NB4 (cell line): ENCODE measurements around the gene C1QTNF8.

Experiments
- DNase-seq: peaks from one replicate; pipeline ENCODE4 v3.0.0; 2010; ENCODE audit warnings: low read depth
- H3K4me3 ChIP-seq: one replicate; pipeline ENCODE4 v1.5.1; 2011; ENCODE audit warnings: mild to moderate bottlenecking, low read depth, low read length, moderate library complexity
- MYC ChIP-seq: IDR thresholded peaks from 2 replicates; pipeline ENCODE4 v1.6.1; 2011; ENCODE audit warnings: low read depth, low read length
- POLR2A ChIP-seq: IDR thresholded peaks from 2 replicates; pipeline ENCODE4 v1.6.1; 2011; ENCODE audit warnings: mild to moderate bottlenecking; ENCODE audit not compliant: insufficient read length; ENCODE audit errors: extremely low read depth
- TF ChIP-seq, protein P1 (sequence below): IDR thresholded peaks from one replicate; pipeline ENCODE4 v1.5.1; 2012; ENCODE audit warnings: low read depth, low read length
- TF ChIP-seq, protein P2 (sequence below): IDR thresholded peaks from 2 replicates; pipeline ENCODE4 v1.6.1; 2011; ENCODE audit warnings: low read depth, low read length

The C1QTNF8 gene

DNA sequence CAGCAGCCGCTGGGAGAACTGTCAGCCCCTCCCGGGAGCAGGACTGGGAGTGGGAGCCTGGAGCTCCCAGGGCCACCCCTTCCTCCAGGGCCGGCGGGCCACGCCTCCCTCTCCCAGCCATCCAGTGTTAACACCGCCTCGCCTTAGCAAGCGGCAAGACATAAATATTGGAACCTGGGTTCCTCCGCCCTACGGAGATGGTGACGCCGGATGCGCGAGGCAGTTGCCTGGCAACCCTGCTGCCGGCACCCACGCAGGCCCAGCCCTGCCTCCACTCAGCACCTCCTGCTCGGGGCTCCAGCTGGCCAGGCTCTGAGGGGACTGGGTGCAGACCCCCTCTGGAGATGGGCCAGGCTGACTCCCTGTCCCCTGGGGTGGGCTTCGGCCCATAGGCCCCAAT lies 29.4 kb upstream of the C1QTNF8 start:
- H3K4me3 ChIP-seq, result no peak overlapping the region
- DNase-seq, result no peak
- TF ChIP-seq, protein P1, sequence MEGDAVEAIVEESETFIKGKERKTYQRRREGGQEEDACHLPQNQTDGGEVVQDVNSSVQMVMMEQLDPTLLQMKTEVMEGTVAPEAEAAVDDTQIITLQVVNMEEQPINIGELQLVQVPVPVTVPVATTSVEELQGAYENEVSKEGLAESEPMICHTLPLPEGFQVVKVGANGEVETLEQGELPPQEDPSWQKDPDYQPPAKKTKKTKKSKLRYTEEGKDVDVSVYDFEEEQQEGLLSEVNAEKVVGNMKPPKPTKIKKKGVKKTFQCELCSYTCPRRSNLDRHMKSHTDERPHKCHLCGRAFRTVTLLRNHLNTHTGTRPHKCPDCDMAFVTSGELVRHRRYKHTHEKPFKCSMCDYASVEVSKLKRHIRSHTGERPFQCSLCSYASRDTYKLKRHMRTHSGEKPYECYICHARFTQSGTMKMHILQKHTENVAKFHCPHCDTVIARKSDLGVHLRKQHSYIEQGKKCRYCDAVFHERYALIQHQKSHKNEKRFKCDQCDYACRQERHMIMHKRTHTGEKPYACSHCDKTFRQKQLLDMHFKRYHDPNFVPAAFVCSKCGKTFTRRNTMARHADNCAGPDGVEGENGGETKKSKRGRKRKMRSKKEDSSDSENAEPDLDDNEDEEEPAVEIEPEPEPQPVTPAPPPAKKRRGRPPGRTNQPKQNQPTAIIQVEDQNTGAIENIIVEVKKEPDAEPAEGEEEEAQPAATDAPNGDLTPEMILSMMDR, result no peak
- no peak for TF ChIP-seq MYC
- TF ChIP-seq POLR2A, result no peak
- TF ChIP-seq, protein P2, sequence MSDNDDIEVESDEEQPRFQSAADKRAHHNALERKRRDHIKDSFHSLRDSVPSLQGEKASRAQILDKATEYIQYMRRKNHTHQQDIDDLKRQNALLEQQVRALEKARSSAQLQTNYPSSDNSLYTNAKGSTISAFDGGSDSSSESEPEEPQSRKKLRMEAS, result no peak

DNA sequence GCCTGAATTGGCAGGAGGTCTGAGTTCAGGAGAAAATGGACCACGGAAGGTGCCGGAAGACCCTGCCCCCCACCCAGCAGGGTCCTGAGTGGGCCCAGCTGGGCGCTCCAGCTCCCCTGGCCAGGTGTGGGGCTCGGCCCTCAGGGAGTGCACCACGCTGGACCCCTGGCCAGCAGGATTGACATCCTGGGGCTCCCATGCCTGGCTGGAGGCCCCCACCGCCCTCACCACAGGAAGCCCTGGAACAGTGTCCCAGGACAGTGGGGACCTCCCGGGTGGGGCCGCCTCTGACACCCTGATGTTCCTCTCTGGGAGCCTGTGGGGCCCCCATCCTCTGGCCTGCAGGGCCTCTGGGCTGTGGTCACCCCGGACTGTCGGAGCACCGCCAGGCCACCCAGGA lies 28.8 kb upstream of the C1QTNF8 start:
- DNase-seq, result no peak
- TF ChIP-seq, protein P2, result no peak
- TF ChIP-seq POLR2A (no peak), MYC (no peak)
- TF ChIP-seq, protein P1, result no peak
- no peak overlapping the region for H3K4me3 ChIP-seq

DNA sequence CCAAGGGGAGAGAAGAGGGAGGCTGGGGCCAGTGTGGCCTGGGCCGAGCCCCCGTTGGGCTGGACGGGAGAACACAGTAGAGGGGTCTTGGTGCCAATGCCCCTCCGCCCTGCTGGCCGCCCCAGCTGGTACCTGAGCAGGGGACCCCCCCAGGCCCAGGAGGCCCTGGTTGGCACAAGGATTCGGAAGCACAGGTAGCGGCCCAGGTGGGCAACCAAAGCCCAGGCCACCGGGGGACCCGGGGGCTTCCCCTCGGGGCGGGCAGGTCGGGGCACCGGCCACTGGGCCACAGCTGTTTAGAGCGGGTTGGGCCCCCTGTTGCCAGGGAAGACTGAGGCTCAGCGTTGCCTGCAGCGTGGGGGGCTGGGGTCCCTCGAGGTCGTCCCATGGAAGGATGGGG lies 28.2 kb upstream of the C1QTNF8 start:
- no peak for DNase-seq
- TF ChIP-seq POLR2A (no peak), MYC (no peak)
- TF ChIP-seq, protein P2, result no peak
- TF ChIP-seq, protein P1, result no peak

GRCh38 chr16:1123525-1124230 lies 27.6 kb upstream of the C1QTNF8 start:
- TF ChIP-seq, protein P1, result no peak
- TF ChIP-seq, protein P2, result no peak
- TF ChIP-seq MYC (no peak), POLR2A (no peak)
- no peak overlapping the region for H3K4me3 ChIP-seq
- DNase-seq, result no peak

More for the DNA sequence above, 28.2 kb upstream of the C1QTNF8 start:
- no peak overlapping the region for H3K4me3 ChIP-seq

- no peak for DNase-seq
- TF ChIP-seq MYC (no peak), POLR2A (no peak)
- TF ChIP-seq, protein P2, result no peak
- TF ChIP-seq, protein P1, result no peak
- no peak overlapping the region for H3K4me3 ChIP-seq
Observed at GRCh38 chr16:1122398-1122765, 26.3 kb upstream of the C1QTNF8 start.
